WTC11 (cell line): ENCODE data around the gene ARHGEF10L. TPM values are rescaled to one million over a fixed set of nuclear protein-coding genes. Genes with fewer than 3 reads are reported as not detected.

ENCODE experiments used
- ATAC-seq: fragments of 200-7000 bp; cut with Tn5 transposase; 2 replicates; pipeline ENCODE4 v1.10.0; 2021; ENCODE audit warnings: mild to moderate bottlenecking, moderate library complexity
- CTCF ChIA-PET: fragments of 300-600 bp; sonication (Branson Sonifier 250); formaldehyde crosslinking; loops from one replicate; lab custom pipeline; 2021; ENCODE audit warnings: antibody characterized with exemption; lab: Charles Lee
- POLR2A ChIA-PET: fragments of 350-600 bp; sonication (Branson Sonifier 250); formaldehyde crosslinking; loops from one replicate; lab custom pipeline; 2021; ENCODE audit warnings: antibody characterized with exemption; lab: Charles Lee
- DNase-seq: peaks from one replicate; pipeline ENCODE4 v3.0.0; 2021; ENCODE audit warnings: low spot score
- H3K27ac Mint-ChIP-seq: 2 replicates; pipeline ENCODE4 v1.8.0; 2021; ENCODE audit warnings: mixed read lengths
- H3K27me3 Mint-ChIP-seq: 2 replicates; pipeline ENCODE4 v1.8.0; 2021; ENCODE audit warnings: low read depth, mild to moderate bottlenecking, moderate library complexity, mixed read lengths
- H3K36me3 Mint-ChIP-seq: 2 replicates; pipeline ENCODE4 v1.8.0; 2021; ENCODE audit warnings: mixed read lengths
- H3K4me1 Mint-ChIP-seq: 2 replicates; pipeline ENCODE4 v1.8.0; 2022; ENCODE audit warnings: mixed read lengths
- H3K4me3 Mint-ChIP-seq: 2 replicates; pipeline ENCODE4 v1.8.0; 2021; ENCODE audit warnings: mild to moderate bottlenecking, moderate library complexity, mixed read lengths
- H3K9me3 Mint-ChIP-seq: 2 replicates; pipeline ENCODE4 v1.8.0; 2021; ENCODE audit warnings: mixed read lengths
- ATF1 ChIP-seq: sonication (generic); formaldehyde crosslinking; IDR thresholded peaks from 2 replicates; pipeline ENCODE4 v1.8.1; 2023; ENCODE audit warnings: mild to moderate bottlenecking, moderate library complexity, missing genetic modification reagents
- CREM ChIP-seq: sonication (generic); formaldehyde crosslinking; IDR thresholded peaks from 2 replicates; pipeline ENCODE4 v1.8.1; 2022; ENCODE audit warnings: mild to moderate bottlenecking, missing genetic modification reagents, moderate library complexity
- FOXJ3 ChIP-seq: sonication (generic); formaldehyde crosslinking; IDR thresholded peaks from 2 replicates; pipeline ENCODE4 v1.9.0; 2021; ENCODE audit warnings: missing genetic modification reagents, mild to moderate bottlenecking, borderline replicate concordance
- FOXK1 ChIP-seq: sonication (generic); formaldehyde crosslinking; IDR thresholded peaks from 2 replicates; pipeline ENCODE4 v1.8.0; 2022; ENCODE audit warnings: mild to moderate bottlenecking, moderate library complexity, missing genetic modification reagents
- GABPB1 ChIP-seq: sonication (generic); formaldehyde crosslinking; IDR thresholded peaks from 2 replicates; pipeline ENCODE4 v1.8.1; 2023; ENCODE audit warnings: mild to moderate bottlenecking, missing genetic modification reagents
- JUN ChIP-seq: sonication (generic); formaldehyde crosslinking; IDR thresholded peaks from 2 replicates; pipeline ENCODE4 v1.8.0; 2023; ENCODE audit warnings: mild to moderate bottlenecking, missing genetic modification reagents
- NR1H2 ChIP-seq: sonication (generic); formaldehyde crosslinking; IDR thresholded peaks from 2 replicates; pipeline ENCODE4 v1.9.0; 2021; ENCODE audit warnings: mild to moderate bottlenecking, moderate library complexity, missing genetic modification reagents
- SOX15 ChIP-seq: fragments of 250-450 bp; sonication (Bioruptor Pico); IDR thresholded peaks from 2 replicates; pipeline ENCODE4 v1.9.0; 2021; ENCODE audit warnings: mild to moderate bottlenecking
- ZBTB21 ChIP-seq: sonication (generic); formaldehyde crosslinking; IDR thresholded peaks from 2 replicates; pipeline ENCODE4 v1.8.1; 2023; ENCODE audit warnings: mild to moderate bottlenecking, missing genetic modification reagents, borderline replicate concordance
- total RNA-seq: library from RNA; stranded (reverse); gene quantifications from 3 replicates; pipeline ENCODE4 v1.2.3, GENCODE V29; 2021
- TF ChIP-seq, protein P1 (sequence below): sonication (generic); formaldehyde crosslinking; conservative IDR thresholded peaks from 2 replicates; pipeline ENCODE4 v1.8.1; 2022; ENCODE audit warnings: mild to moderate bottlenecking, missing genetic modification reagents
- TF ChIP-seq, protein P2 (sequence below): fragments of 250-450 bp; sonication (Bioruptor Pico); IDR thresholded peaks from 2 replicates; pipeline ENCODE4 v1.9.0; 2021; ENCODE audit warnings: mild to moderate bottlenecking
- TF ChIP-seq, protein P3 (sequence below): sonication (generic); formaldehyde crosslinking; IDR thresholded peaks from 2 replicates; pipeline ENCODE4 v1.8.1; 2023; ENCODE audit warnings: mild to moderate bottlenecking, missing genetic modification reagents
- TF ChIP-seq, protein P4 (sequence below): sonication (generic); formaldehyde crosslinking; IDR thresholded peaks from 2 replicates; pipeline ENCODE4 v1.8.1; 2023; ENCODE audit warnings: mild to moderate bottlenecking, missing genetic modification reagents, moderate library complexity
- TF ChIP-seq, protein P5 (sequence below): sonication (generic); formaldehyde crosslinking; IDR thresholded peaks from 2 replicates; pipeline ENCODE4 v1.8.0; 2022; ENCODE audit warnings: missing genetic modification reagents
- TF ChIP-seq, protein P6 (sequence below): sonication (generic); formaldehyde crosslinking; IDR thresholded peaks from 2 replicates; pipeline ENCODE4 v1.8.1; 2022; ENCODE audit warnings: mild to moderate bottlenecking, missing genetic modification reagents, moderate library complexity, borderline replicate concordance
- TF ChIP-seq, protein P7 (sequence below): fragments of 250-450 bp; sonication (Bioruptor Pico); IDR thresholded peaks from 2 replicates; pipeline ENCODE4 v1.9.0; 2021; ENCODE audit warnings: mild to moderate bottlenecking, borderline replicate concordance
- TF ChIP-seq, protein P8 (sequence below): fragments of 250-450 bp; sonication (Bioruptor Pico); IDR thresholded peaks from 2 replicates; pipeline ENCODE4 v1.9.0; 2021; ENCODE audit warnings: mild to moderate bottlenecking
- TF ChIP-seq, protein P9 (sequence below): sonication (generic); formaldehyde crosslinking; IDR thresholded peaks from 2 replicates; pipeline ENCODE4 v1.8.1; 2022; ENCODE audit warnings: missing genetic modification reagents, borderline replicate concordance

The ARHGEF10L gene
- total RNA-seq, 1 experiment from 2014 or later: 34.4 TPM

DNA sequence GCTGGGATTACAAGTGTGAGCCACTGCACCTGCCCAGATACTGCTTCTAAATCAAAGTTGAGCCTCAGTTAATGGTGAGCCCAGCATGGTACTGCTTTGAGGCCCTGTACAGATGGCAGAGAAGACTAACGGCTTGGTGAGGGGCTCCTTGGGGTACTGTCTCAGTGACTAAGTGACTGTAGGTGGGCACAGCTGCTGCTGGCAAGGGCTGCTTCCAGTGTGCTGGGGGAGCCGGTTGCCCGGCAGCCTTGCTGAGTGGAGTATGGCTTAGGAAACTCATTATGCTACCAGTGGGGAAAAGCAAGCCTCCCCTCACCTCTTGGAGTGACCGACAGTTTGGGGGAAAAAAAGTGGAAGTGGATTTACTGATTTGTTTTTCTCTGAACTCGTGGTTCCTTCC lies 23.6 kb upstream of the ARHGEF10L start:
- H3K4me3 Mint-ChIP-seq: no peak overlapping the region
- no peaks in the 10 kb centered on the region for H3K36me3 Mint-ChIP-seq
- peaks cover 2% of the 10 kb centered on the region; the same call in 1 of the 2 replicates for H3K27me3 Mint-ChIP-seq
- no peak for ATAC-seq
- ChIA-PET POLR2A (no interaction called here), CTCF (interaction anchor here (0.9 to 2.4 kb wide), 11 partner anchors 8 to 393 kb away, joined by 3 to 15 read pairs (median 3); no protein-coding TSS in a partner anchor)
- no peak overlapping the region for H3K27ac Mint-ChIP-seq
- H3K9me3 Mint-ChIP-seq: no peaks in the 10 kb centered on the region
- TF ChIP-seq NR1H2 (CRISPR knock-in tag) (no peak), FOXK1 (CRISPR knock-in tag) (no peak), FOXJ3 (CRISPR knock-in tag) (no peak), JUN (CRISPR knock-in tag) (no peak), CREM (CRISPR knock-in tag) (no peak), ZBTB21 (CRISPR knock-in tag) (no peak), ATF1 (CRISPR knock-in tag) (no peak), SOX15 (CRISPR knock-in tag) (no peak), GABPB1 (CRISPR knock-in tag) (no peak)
- TF ChIP-seq, protein P1, sequence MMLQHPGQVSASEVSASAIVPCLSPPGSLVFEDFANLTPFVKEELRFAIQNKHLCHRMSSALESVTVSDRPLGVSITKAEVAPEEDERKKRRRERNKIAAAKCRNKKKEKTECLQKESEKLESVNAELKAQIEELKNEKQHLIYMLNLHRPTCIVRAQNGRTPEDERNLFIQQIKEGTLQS: no peak
- TF ChIP-seq, protein P2, sequence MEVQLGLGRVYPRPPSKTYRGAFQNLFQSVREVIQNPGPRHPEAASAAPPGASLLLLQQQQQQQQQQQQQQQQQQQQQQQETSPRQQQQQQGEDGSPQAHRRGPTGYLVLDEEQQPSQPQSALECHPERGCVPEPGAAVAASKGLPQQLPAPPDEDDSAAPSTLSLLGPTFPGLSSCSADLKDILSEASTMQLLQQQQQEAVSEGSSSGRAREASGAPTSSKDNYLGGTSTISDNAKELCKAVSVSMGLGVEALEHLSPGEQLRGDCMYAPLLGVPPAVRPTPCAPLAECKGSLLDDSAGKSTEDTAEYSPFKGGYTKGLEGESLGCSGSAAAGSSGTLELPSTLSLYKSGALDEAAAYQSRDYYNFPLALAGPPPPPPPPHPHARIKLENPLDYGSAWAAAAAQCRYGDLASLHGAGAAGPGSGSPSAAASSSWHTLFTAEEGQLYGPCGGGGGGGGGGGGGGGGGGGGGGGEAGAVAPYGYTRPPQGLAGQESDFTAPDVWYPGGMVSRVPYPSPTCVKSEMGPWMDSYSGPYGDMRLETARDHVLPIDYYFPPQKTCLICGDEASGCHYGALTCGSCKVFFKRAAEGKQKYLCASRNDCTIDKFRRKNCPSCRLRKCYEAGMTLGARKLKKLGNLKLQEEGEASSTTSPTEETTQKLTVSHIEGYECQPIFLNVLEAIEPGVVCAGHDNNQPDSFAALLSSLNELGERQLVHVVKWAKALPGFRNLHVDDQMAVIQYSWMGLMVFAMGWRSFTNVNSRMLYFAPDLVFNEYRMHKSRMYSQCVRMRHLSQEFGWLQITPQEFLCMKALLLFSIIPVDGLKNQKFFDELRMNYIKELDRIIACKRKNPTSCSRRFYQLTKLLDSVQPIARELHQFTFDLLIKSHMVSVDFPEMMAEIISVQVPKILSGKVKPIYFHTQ (CRISPR knock-in tag): no peak
- TF ChIP-seq, protein P3, sequence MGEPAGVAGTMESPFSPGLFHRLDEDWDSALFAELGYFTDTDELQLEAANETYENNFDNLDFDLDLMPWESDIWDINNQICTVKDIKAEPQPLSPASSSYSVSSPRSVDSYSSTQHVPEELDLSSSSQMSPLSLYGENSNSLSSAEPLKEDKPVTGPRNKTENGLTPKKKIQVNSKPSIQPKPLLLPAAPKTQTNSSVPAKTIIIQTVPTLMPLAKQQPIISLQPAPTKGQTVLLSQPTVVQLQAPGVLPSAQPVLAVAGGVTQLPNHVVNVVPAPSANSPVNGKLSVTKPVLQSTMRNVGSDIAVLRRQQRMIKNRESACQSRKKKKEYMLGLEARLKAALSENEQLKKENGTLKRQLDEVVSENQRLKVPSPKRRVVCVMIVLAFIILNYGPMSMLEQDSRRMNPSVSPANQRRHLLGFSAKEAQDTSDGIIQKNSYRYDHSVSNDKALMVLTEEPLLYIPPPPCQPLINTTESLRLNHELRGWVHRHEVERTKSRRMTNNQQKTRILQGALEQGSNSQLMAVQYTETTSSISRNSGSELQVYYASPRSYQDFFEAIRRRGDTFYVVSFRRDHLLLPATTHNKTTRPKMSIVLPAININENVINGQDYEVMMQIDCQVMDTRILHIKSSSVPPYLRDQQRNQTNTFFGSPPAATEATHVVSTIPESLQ (CRISPR knock-in tag): no peak
- TF ChIP-seq, protein P4, sequence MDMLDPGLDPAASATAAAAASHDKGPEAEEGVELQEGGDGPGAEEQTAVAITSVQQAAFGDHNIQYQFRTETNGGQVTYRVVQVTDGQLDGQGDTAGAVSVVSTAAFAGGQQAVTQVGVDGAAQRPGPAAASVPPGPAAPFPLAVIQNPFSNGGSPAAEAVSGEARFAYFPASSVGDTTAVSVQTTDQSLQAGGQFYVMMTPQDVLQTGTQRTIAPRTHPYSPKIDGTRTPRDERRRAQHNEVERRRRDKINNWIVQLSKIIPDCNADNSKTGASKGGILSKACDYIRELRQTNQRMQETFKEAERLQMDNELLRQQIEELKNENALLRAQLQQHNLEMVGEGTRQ (CRISPR knock-in tag): no peak
- TF ChIP-seq, protein P5, sequence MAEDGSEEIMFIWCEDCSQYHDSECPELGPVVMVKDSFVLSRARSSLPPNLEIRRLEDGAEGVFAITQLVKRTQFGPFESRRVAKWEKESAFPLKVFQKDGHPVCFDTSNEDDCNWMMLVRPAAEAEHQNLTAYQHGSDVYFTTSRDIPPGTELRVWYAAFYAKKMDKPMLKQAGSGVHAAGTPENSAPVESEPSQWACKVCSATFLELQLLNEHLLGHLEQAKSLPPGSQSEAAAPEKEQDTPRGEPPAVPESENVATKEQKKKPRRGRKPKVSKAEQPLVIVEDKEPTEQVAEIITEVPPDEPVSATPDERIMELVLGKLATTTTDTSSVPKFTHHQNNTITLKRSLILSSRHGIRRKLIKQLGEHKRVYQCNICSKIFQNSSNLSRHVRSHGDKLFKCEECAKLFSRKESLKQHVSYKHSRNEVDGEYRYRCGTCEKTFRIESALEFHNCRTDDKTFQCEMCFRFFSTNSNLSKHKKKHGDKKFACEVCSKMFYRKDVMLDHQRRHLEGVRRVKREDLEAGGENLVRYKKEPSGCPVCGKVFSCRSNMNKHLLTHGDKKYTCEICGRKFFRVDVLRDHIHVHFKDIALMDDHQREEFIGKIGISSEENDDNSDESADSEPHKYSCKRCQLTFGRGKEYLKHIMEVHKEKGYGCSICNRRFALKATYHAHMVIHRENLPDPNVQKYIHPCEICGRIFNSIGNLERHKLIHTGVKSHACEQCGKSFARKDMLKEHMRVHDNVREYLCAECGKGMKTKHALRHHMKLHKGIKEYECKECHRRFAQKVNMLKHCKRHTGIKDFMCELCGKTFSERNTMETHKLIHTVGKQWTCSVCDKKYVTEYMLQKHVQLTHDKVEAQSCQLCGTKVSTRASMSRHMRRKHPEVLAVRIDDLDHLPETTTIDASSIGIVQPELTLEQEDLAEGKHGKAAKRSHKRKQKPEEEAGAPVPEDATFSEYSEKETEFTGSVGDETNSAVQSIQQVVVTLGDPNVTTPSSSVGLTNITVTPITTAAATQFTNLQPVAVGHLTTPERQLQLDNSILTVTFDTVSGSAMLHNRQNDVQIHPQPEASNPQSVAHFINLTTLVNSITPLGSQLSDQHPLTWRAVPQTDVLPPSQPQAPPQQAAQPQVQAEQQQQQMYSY (CRISPR knock-in tag): no peak
- TF ChIP-seq, protein P6, sequence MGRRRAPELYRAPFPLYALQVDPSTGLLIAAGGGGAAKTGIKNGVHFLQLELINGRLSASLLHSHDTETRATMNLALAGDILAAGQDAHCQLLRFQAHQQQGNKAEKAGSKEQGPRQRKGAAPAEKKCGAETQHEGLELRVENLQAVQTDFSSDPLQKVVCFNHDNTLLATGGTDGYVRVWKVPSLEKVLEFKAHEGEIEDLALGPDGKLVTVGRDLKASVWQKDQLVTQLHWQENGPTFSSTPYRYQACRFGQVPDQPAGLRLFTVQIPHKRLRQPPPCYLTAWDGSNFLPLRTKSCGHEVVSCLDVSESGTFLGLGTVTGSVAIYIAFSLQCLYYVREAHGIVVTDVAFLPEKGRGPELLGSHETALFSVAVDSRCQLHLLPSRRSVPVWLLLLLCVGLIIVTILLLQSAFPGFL: no peak
- TF ChIP-seq, protein P7, sequence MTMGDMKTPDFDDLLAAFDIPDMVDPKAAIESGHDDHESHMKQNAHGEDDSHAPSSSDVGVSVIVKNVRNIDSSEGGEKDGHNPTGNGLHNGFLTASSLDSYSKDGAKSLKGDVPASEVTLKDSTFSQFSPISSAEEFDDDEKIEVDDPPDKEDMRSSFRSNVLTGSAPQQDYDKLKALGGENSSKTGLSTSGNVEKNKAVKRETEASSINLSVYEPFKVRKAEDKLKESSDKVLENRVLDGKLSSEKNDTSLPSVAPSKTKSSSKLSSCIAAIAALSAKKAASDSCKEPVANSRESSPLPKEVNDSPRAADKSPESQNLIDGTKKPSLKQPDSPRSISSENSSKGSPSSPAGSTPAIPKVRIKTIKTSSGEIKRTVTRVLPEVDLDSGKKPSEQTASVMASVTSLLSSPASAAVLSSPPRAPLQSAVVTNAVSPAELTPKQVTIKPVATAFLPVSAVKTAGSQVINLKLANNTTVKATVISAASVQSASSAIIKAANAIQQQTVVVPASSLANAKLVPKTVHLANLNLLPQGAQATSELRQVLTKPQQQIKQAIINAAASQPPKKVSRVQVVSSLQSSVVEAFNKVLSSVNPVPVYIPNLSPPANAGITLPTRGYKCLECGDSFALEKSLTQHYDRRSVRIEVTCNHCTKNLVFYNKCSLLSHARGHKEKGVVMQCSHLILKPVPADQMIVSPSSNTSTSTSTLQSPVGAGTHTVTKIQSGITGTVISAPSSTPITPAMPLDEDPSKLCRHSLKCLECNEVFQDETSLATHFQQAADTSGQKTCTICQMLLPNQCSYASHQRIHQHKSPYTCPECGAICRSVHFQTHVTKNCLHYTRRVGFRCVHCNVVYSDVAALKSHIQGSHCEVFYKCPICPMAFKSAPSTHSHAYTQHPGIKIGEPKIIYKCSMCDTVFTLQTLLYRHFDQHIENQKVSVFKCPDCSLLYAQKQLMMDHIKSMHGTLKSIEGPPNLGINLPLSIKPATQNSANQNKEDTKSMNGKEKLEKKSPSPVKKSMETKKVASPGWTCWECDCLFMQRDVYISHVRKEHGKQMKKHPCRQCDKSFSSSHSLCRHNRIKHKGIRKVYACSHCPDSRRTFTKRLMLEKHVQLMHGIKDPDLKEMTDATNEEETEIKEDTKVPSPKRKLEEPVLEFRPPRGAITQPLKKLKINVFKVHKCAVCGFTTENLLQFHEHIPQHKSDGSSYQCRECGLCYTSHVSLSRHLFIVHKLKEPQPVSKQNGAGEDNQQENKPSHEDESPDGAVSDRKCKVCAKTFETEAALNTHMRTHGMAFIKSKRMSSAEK (CRISPR knock-in tag): no peak
- TF ChIP-seq, protein P8, sequence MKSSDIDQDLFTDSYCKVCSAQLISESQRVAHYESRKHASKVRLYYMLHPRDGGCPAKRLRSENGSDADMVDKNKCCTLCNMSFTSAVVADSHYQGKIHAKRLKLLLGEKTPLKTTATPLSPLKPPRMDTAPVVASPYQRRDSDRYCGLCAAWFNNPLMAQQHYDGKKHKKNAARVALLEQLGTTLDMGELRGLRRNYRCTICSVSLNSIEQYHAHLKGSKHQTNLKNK: no peak
- TF ChIP-seq, protein P9, sequence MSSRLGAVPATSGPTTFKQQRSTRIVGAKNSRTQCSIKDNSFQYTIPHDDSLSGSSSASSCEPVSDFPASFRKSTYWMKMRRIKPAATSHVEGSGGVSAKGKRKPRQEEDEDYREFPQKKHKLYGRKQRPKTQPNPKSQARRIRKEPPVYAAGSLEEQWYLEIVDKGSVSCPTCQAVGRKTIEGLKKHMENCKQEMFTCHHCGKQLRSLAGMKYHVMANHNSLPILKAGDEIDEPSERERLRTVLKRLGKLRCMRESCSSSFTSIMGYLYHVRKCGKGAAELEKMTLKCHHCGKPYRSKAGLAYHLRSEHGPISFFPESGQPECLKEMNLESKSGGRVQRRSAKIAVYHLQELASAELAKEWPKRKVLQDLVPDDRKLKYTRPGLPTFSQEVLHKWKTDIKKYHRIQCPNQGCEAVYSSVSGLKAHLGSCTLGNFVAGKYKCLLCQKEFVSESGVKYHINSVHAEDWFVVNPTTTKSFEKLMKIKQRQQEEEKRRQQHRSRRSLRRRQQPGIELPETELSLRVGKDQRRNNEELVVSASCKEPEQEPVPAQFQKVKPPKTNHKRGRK (CRISPR knock-in tag): no peak
- peaks cover 27% of the 10 kb centered on the region for H3K4me1 Mint-ChIP-seq
- DNase-seq: no peak
